ENCODE data around the gene TSHZ1.

The TSHZ1 gene

GRCh38 chr18:75211953-75212750, 1.6 kb downstream of the TSHZ1 start:
- H3F3A ChIP-seq (ENCODE audit: insufficient read depth) = peaks cover 4% of the 10 kb centered on the region
- no peak overlapping the region for H2AFZ ChIP-seq (ENCODE audit: low read depth, low read length, severe bottlenecking)
- H3K4me3 ChIP-seq (ENCODE audit: insufficient read depth, low read length, poor library complexity, severe bottlenecking) = peak overlapping the region; percentile 46
- no peaks in the 10 kb centered on the region for H3K27me3 ChIP-seq (ENCODE audit: low read length)
- no peaks in the 10 kb centered on the region for H3K9me3 ChIP-seq (ENCODE audit: insufficient read depth, low read length)
- H3K4me2 ChIP-seq (ENCODE audit: low read depth, low read length, poor library complexity, severe bottlenecking) = peak overlapping the region; percentile 52
- peaks cover 9% of the 10 kb centered on the region; the same call in 1 of the 2 replicates for H4K20me1 ChIP-seq (ENCODE audit: low read depth, low read length)
- no peaks in the 10 kb centered on the region for H3K36me3 ChIP-seq (ENCODE audit: low read length)
- no peak overlapping the region for H3K27ac ChIP-seq (ENCODE audit: low read depth, low read length)
- no peaks in the 10 kb centered on the region for H3K9me2 ChIP-seq (replicated peaks; ENCODE audit: insufficient read depth, low read length)
- TF ChIP-seq CTCF (IDR thresholded peaks at IDR 0.05; ENCODE audit: insufficient read depth, low read length, poor library complexity, severe bottlenecking) (no peak), EZH2phosphoT487 (conservative IDR thresholded peaks at IDR 0.05; ENCODE audit: low read length) (no peak)
- no peaks in the 10 kb centered on the region for H3K79me2 ChIP-seq (ENCODE audit: insufficient read depth, low read length)
- peak overlapping the region; percentile 50 for H3K9ac ChIP-seq (ENCODE audit: low read length)

- peaks cover 10% of the 10 kb centered on the region; the same call in 1 of the 2 replicates for H4K20me1 ChIP-seq (ENCODE audit: low read depth, low read length)
- H3K9me3 ChIP-seq (ENCODE audit: insufficient read depth, low read length) = no peaks in the 10 kb centered on the region
- no peak overlapping the region for H3K27ac ChIP-seq (ENCODE audit: low read depth, low read length)
- peak overlapping the region; percentile 52 for H3K4me2 ChIP-seq (ENCODE audit: low read depth, low read length, poor library complexity, severe bottlenecking)
- no peak overlapping the region for H3K4me3 ChIP-seq (ENCODE audit: insufficient read depth, low read length, poor library complexity, severe bottlenecking)
- H3K9ac ChIP-seq (ENCODE audit: low read length) = no peak overlapping the region
- no peaks in the 10 kb centered on the region for H3K79me2 ChIP-seq (ENCODE audit: insufficient read depth, low read length)
- no peak for TF ChIP-seq CTCF (IDR thresholded peaks at IDR 0.05; ENCODE audit: insufficient read depth, low read length, poor library complexity, severe bottlenecking)
- no peak for TF ChIP-seq EZH2phosphoT487 (conservative IDR thresholded peaks at IDR 0.05; ENCODE audit: low read length)
- no peaks in the 10 kb centered on the region for H3K36me3 ChIP-seq (ENCODE audit: low read length)
- H3K27me3 ChIP-seq (ENCODE audit: low read length) = no peaks in the 10 kb centered on the region
- peaks cover 4% of the 10 kb centered on the region; the same call in 1 of the 2 replicates for H3F3A ChIP-seq (ENCODE audit: insufficient read depth)
- H3K9me2 ChIP-seq (replicated peaks; ENCODE audit: insufficient read depth, low read length) = no peaks in the 10 kb centered on the region
- no peak overlapping the region for H2AFZ ChIP-seq (ENCODE audit: low read depth, low read length, severe bottlenecking)
Observed at GRCh38 chr18:75212751-75213090, 2.1 kb downstream of the TSHZ1 start.

- Histone ChIP-seq H3K9me3 (ENCODE audit: insufficient read depth, low read length) (no peaks in the 10 kb centered on the region), H4K20me1 (ENCODE audit: low read depth, low read length) (peaks cover 15% of the 10 kb centered on the region; the same call in 1 of the 2 replicates), H2AFZ (ENCODE audit: low read depth, low read length, severe bottlenecking) (no peak overlapping the region), H3K36me3 (ENCODE audit: low read length) (no peaks in the 10 kb centered on the region), H3F3A (ENCODE audit: insufficient read depth) (peaks cover 4% of the 10 kb centered on the region; the same call in 1 of the 2 replicates), H3K4me3 (ENCODE audit: insufficient read depth, low read length, poor library complexity, severe bottlenecking) (no peak overlapping the region), H3K9me2 (replicated peaks; ENCODE audit: insufficient read depth, low read length) (no peaks in the 10 kb centered on the region), H3K4me2 (ENCODE audit: low read depth, low read length, poor library complexity, severe bottlenecking) (no peak overlapping the region), H3K27me3 (ENCODE audit: low read length) (no peaks in the 10 kb centered on the region), H3K9ac (ENCODE audit: low read length) (no peak overlapping the region), H3K79me2 (ENCODE audit: insufficient read depth, low read length) (no peaks in the 10 kb centered on the region), H3K27ac (ENCODE audit: low read depth, low read length) (no peak overlapping the region)
- TF ChIP-seq EZH2phosphoT487 (conservative IDR thresholded peaks at IDR 0.05; ENCODE audit: low read length) = no peak
- no peak for TF ChIP-seq CTCF (IDR thresholded peaks at IDR 0.05; ENCODE audit: insufficient read depth, low read length, poor library complexity, severe bottlenecking)
Observed at GRCh38 chr18:75213611-75214331, 3.2 kb downstream of the TSHZ1 start.

Data from SU-DHL-6 (cell line).